ENCODE results near the gene ABCA4. TPM values are rescaled to one million over a fixed set of nuclear protein-coding genes. Genes with fewer than 3 reads are reported as not detected.
A peak's percentile ranks its signal among the peaks of the same experiment; 100 is the strongest.

Gene ABCA4
- total RNA-seq, 1 experiment from 2014 or later: 1.5 TPM

GRCh38 chr1:94067196-94067595 lies 53.8 kb downstream of the ABCA4 start:
- TF ChIP-seq SIN3A (IDR thresholded peaks at IDR 0.05; ENCODE audit: borderline replicate concordance, insufficient read depth, low read depth, low read length) (no peak), TCF7L2 (IDR thresholded peaks at IDR 0.05; ENCODE audit: low read depth, low read length) (no peak), POLR2AphosphoS5 (IDR thresholded peaks at IDR 0.05; ENCODE audit: low read depth, low read length) (no peak), CTCF (IDR thresholded peaks at IDR 0.05) (no peak)
- TF ChIP-seq, protein P1, sequence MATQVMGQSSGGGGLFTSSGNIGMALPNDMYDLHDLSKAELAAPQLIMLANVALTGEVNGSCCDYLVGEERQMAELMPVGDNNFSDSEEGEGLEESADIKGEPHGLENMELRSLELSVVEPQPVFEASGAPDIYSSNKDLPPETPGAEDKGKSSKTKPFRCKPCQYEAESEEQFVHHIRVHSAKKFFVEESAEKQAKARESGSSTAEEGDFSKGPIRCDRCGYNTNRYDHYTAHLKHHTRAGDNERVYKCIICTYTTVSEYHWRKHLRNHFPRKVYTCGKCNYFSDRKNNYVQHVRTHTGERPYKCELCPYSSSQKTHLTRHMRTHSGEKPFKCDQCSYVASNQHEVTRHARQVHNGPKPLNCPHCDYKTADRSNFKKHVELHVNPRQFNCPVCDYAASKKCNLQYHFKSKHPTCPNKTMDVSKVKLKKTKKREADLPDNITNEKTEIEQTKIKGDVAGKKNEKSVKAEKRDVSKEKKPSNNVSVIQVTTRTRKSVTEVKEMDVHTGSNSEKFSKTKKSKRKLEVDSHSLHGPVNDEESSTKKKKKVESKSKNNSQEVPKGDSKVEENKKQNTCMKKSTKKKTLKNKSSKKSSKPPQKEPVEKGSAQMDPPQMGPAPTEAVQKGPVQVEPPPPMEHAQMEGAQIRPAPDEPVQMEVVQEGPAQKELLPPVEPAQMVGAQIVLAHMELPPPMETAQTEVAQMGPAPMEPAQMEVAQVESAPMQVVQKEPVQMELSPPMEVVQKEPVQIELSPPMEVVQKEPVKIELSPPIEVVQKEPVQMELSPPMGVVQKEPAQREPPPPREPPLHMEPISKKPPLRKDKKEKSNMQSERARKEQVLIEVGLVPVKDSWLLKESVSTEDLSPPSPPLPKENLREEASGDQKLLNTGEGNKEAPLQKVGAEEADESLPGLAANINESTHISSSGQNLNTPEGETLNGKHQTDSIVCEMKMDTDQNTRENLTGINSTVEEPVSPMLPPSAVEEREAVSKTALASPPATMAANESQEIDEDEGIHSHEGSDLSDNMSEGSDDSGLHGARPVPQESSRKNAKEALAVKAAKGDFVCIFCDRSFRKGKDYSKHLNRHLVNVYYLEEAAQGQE (IDR thresholded peaks at IDR 0.05; ENCODE audit: insufficient read depth in 1 of 2, low read depth in 2 of 2, low read length in 1 of 2): no peak
- no TSS peak for BruUV-seq (replicated peaks)
- Histone ChIP-seq H3K27me3 (ENCODE audit: control insufficient read depth, insufficient read depth, low read length) (no peaks in the 10 kb centered on the region), H3K4me3 (ENCODE audit: low read depth in 2 of 2, low read length in 2 of 2) (no peak overlapping the region), H3K27ac (ENCODE audit: low read length) (peak overlapping the region; percentile 99), H3K36me3 (ENCODE audit: control insufficient read depth, insufficient read depth, low read length) (no peaks in the 10 kb centered on the region), H3K4me1 (ENCODE audit: control insufficient read depth, insufficient read depth, low read length) (peaks cover 53% of the 10 kb centered on the region), H3K9me3 (ENCODE audit: control insufficient read depth, insufficient read depth, low read depth, low read length) (no peaks in the 10 kb centered on the region)
- ChIA-PET CTCF (no interaction called here), POLR2A (no interaction called here)
- ATAC-seq: no peak
- intact Hi-C loops (cut with micrococcal nuclease; ENCODE audit: unreplicated experiment) (no loop called here), in situ Hi-C loops (cut with HindIII; ENCODE audit: low pct_unique_long_range_greater_than_20kb, low sequenced_read_pairs) (no loop called here)
- no peak for DNase-seq (ENCODE audit: low read depth, low spot score)

GRCh38 chr1:94063379-94063778 lies 57.6 kb downstream of the ABCA4 start:
- TF ChIP-seq SIN3A (IDR thresholded peaks at IDR 0.05; ENCODE audit: borderline replicate concordance, insufficient read depth, low read depth, low read length) (no peak), CTCF (IDR thresholded peaks at IDR 0.05) (peak; percentile 52), POLR2AphosphoS5 (IDR thresholded peaks at IDR 0.05; ENCODE audit: low read depth, low read length) (no peak)
- TF ChIP-seq, protein P1 (IDR thresholded peaks at IDR 0.05; ENCODE audit: insufficient read depth in 1 of 2, low read depth in 2 of 2, low read length in 1 of 2): no peak
- in situ Hi-C loops (cut with HindIII; ENCODE audit: low pct_unique_long_range_greater_than_20kb, low sequenced_read_pairs): no loop called here
- Histone ChIP-seq H3K4me3 (ENCODE audit: low read depth in 2 of 2, low read length in 2 of 2) (no peak overlapping the region), H3K36me3 (ENCODE audit: control insufficient read depth, insufficient read depth, low read length) (no peaks in the 10 kb centered on the region), H3K4me1 (ENCODE audit: control insufficient read depth, insufficient read depth, low read length) (peaks cover 20% of the 10 kb centered on the region), H3K27ac (ENCODE audit: low read length) (peak overlapping the region; percentile 99), H3K9me3 (ENCODE audit: control insufficient read depth, insufficient read depth, low read depth, low read length) (no peaks in the 10 kb centered on the region), H3K27me3 (ENCODE audit: control insufficient read depth, insufficient read depth, low read length) (no peaks in the 10 kb centered on the region)
- intact Hi-C loops (cut with micrococcal nuclease; ENCODE audit: unreplicated experiment): loop anchor here (5.0 kb wide), 1 partner anchor 99 kb away; no protein-coding TSS in a partner anchor
- ATAC-seq: no peak
- POLR2A ChIA-PET: interaction anchor here (0.6 kb wide), 1 partner anchor 183 kb away, joined by 9 read pairs; no protein-coding TSS in a partner anchor
- no TSS peak for BruUV-seq (replicated peaks)
- CTCF ChIA-PET: no interaction called here
- no peak for DNase-seq (ENCODE audit: low read depth, low spot score)

Data from Panc1 (cell line).